ENCODE results near the gene TTC39C. TPM values are rescaled to one million over a fixed set of nuclear protein-coding genes. Genes with fewer than 3 reads are reported as not detected.

The TTC39C gene
- total RNA-seq, 4 donors from 2014 or later, result 12.3 to 35.9 (median 24.8) TPM

DNA sequence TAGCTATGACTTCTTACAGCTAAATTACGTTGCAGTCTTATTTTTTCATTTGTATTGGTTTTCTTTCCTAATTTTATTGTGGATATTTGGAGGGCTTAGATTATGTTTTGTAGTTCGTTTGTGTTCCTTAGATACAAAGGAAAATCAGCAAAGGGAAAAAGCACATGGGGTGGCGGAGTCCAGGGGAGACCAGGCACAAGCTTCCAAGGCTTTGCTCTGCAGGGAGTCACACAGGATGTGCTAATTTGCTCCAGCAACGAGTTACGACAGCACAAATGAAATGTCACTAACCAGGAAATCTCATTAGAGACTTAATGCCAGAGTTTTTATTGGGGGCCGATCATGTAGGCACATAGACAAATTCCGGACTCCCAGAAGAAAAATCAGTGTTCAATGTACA, 63.8 kb downstream of the TTC39C start:
- 75 to 80% methylated on average over 7 of the region's 7 CpGs for WGBS, 2 donors
- TF ChIP-seq POLR2A (IDR thresholded peaks at IDR 0.05), result no peak
- TF ChIP-seq, protein P1, sequence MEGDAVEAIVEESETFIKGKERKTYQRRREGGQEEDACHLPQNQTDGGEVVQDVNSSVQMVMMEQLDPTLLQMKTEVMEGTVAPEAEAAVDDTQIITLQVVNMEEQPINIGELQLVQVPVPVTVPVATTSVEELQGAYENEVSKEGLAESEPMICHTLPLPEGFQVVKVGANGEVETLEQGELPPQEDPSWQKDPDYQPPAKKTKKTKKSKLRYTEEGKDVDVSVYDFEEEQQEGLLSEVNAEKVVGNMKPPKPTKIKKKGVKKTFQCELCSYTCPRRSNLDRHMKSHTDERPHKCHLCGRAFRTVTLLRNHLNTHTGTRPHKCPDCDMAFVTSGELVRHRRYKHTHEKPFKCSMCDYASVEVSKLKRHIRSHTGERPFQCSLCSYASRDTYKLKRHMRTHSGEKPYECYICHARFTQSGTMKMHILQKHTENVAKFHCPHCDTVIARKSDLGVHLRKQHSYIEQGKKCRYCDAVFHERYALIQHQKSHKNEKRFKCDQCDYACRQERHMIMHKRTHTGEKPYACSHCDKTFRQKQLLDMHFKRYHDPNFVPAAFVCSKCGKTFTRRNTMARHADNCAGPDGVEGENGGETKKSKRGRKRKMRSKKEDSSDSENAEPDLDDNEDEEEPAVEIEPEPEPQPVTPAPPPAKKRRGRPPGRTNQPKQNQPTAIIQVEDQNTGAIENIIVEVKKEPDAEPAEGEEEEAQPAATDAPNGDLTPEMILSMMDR (IDR thresholded peaks at IDR 0.05), result no peak
- no peak for DNase-seq
- no peaks in the 10 kb centered on the region for H3K27me3 ChIP-seq
- intact Hi-C loops (cut with DNase I), result no loop called here
- no peak overlapping the region for H3K4me3 ChIP-seq
- no peak overlapping the region for H3K27ac ChIP-seq
- H3K36me3 ChIP-seq, result peaks cover 0 to 31% (median 6%) of the 10 kb centered on the region in 3 donors
- H3K4me1 ChIP-seq, result peaks cover 0 to 15% (median 8%) of the 10 kb centered on the region in 3 donors
- H3K9me3 ChIP-seq, result no peaks in the 10 kb centered on the region

DNA sequence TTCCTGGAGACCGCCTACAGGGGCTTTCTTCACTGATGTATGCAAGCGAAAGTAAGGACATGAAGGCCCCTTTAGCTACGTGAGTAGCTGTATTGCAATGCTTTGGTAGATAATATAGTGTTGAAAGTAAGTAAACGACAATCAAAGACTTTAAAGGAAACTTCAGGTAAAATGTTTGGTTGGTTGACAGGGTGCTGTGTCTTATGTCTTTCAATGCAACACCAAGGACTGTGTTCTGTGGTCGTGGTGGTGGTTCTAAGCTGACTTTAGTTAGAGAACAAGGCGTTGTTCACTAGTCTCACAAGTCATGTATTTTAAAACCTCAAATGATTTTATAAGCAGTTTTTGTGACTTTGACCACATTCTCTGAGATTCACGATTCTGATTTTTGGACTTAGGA, 66.3 kb downstream of the TTC39C start:
- no peaks in the 10 kb centered on the region for H3K27me3 ChIP-seq
- 81 to 94% methylated on average over 7 of the region's 7 CpGs for WGBS, 2 donors
- H3K4me3 ChIP-seq, result no peak overlapping the region
- peaks cover 0 to 7% (median 4%) of the 10 kb centered on the region in 3 donors for H3K4me1 ChIP-seq
- TF ChIP-seq, protein P1 (IDR thresholded peaks at IDR 0.05), result no peak
- TF ChIP-seq POLR2A (IDR thresholded peaks at IDR 0.05), result no peak
- peaks cover 0 to 52% (median 6%) of the 10 kb centered on the region in 3 donors for H3K36me3 ChIP-seq
- H3K27ac ChIP-seq, result no peak overlapping the region
- H3K9me3 ChIP-seq, result no peaks in the 10 kb centered on the region
- intact Hi-C loops (cut with DNase I), result no loop called here
- no peak for DNase-seq

DNA sequence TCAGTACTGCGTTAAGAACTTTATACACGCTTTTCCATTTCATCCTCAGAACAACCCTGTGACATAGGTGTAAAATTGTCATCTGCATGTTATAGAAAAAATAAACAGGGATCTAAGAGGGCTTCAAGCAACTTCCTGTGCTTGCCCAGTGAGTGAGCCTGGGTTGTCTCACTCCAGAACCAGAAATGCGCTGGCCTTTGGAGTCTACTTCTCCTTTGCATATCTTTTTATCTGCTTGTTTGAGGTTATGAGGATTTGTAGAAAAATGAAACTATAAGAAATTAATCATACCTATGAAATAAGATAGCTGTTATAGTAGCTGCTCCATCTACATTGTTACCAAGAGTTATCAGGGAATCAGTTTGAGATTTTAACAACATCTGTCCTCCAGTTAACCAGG, 69.0 kb downstream of the TTC39C start:
- H3K36me3 ChIP-seq, result peaks cover 0 to 65% (median 6%) of the 10 kb centered on the region in 3 donors
- no peak for DNase-seq
- TF ChIP-seq, protein P1 (IDR thresholded peaks at IDR 0.05), result no peak
- WGBS, 2 donors, result 90 to 93% methylated on average over 3 of the region's 3 CpGs
- H3K9me3 ChIP-seq, result no peaks in the 10 kb centered on the region
- H3K4me1 ChIP-seq, result no peaks in the 10 kb centered on the region
- no peaks in the 10 kb centered on the region for H3K27me3 ChIP-seq
- no peak overlapping the region for H3K4me3 ChIP-seq
- no peak overlapping the region for H3K27ac ChIP-seq
- intact Hi-C loops (cut with DNase I), result no loop called here

DNA sequence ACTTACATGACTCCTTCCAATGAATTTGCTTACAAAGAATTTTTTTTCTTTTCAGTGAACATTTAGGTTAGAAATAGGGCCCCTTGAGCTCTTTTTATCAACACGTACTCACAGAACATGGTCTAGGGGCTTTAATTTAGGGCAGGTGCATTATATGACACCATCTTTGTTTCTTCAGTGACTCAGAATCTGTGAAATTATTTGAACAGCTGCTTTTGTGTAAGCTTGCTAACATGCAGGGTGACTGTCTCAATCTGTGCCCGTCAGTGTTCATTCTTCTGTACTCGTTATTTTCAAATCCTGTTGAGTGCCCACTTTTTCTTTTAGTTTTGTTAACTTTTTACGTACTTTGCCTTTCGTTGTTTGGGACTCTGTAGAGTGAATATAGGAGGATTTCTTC, 71.5 kb downstream of the TTC39C start:
- no peak for DNase-seq
- Histone ChIP-seq H3K27me3 (no peaks in the 10 kb centered on the region), H3K27ac (no peak overlapping the region), H3K4me3 (no peak overlapping the region), H3K9me3 (no peaks in the 10 kb centered on the region), H3K4me1 (no peaks in the 10 kb centered on the region), H3K36me3 (peaks cover 0 to 59% (median 6%) of the 10 kb centered on the region in 3 donors)
- 72 to 78% methylated on average over 5 of the region's 5 CpGs for WGBS, 2 donors
- TF ChIP-seq, protein P1 (IDR thresholded peaks at IDR 0.05), result no peak
- no peak for TF ChIP-seq POLR2A (IDR thresholded peaks at IDR 0.05)
- intact Hi-C loops (cut with DNase I), result no loop called here

DNA sequence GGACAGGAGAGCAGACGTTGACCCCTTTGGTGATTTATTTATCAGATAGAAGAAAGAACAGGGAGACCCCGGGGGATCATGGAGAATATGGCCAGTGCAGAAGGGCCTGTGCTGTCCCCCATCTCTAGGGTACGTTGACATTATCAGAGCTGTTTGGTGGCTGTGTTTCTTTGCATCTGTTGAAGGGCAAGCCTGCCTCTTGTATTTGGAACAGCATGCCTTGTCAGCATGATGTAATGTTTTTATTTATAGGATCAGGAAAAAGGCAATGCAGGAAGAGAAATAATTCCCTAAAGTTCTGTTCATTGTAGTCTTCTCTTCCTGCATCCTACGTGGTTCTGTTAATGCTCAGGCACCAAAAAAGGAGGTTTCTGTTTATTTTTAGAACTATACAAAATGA, 74.5 kb downstream of the TTC39C start:
- H3K36me3 ChIP-seq, result peaks cover 0 to 40% (median 0%) of the 10 kb centered on the region in 3 donors
- no peak overlapping the region for H3K4me3 ChIP-seq
- no peak overlapping the region for H3K27ac ChIP-seq
- WGBS, 2 donors, result 33 to 64% methylated on average over 3 to 4 of the region's 4 CpGs
- no peaks in the 10 kb centered on the region for H3K27me3 ChIP-seq
- intact Hi-C loops (cut with DNase I), result no loop called here
- no peak for TF ChIP-seq POLR2A (IDR thresholded peaks at IDR 0.05)
- TF ChIP-seq, protein P1 (IDR thresholded peaks at IDR 0.05), result no peak
- DNase-seq, result no peak
- H3K4me1 ChIP-seq, result no peaks in the 10 kb centered on the region
- H3K9me3 ChIP-seq, result no peaks in the 10 kb centered on the region

Measured in esophagus squamous epithelium (tissue), 5 donors.